ENCODE data around the gene PDE1C. TPM values are rescaled to one million over a fixed set of nuclear protein-coding genes. Genes with fewer than 3 reads are reported as not detected.

PDE1C gene
- total and polyA plus RNA-seq, 2 of the 4 experiments (the other 2 are of a cell fraction) = 14.2 to 61.5 TPM

DNA sequence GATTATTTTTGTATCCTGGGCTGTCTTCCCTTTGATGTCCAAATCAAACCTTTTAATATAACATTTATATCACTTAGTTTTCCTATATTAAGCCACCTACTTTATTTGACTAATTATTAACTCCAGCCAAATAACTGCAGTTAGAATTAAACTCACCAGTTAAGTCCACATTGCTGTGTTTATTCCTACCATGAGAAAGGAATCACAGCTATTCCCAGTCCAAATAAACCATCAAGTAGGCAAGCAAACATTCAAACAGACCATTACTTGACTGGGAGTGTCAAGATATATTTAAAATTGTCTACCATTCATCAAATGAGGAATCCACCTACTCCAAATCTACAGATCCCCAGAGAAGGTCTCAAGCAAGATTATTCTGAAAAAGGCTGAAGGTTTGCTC is 22.4 kb downstream of the PDE1C start:
- in situ Hi-C loops (cut with MboI; ENCODE audit: low sequenced_read_pairs) = no loop called here
- ATAC-seq (ENCODE audit: low read depth) = peak; percentile 68
- CTCF ChIA-PET = no interaction called here

More for the DNA sequence above, 22.4 kb downstream of the PDE1C start:
- Histone ChIP-seq H2BK120ac (ENCODE audit: low read depth, low read length) (no peak overlapping the region), H3K4ac (ENCODE audit: low read depth, low read length) (no peak overlapping the region), H3K14ac (replicated peaks; ENCODE audit: low read depth, low read length) (no peak overlapping the region), H2BK15ac (ENCODE audit: low read depth, low read length) (no peak overlapping the region), H4K8ac (ENCODE audit: low read depth in 2 of 2, low read length in 2 of 2) (no peak overlapping the region), H4K5ac (ENCODE audit: low read depth, low read length) (no peak overlapping the region), H3K9me1 (ENCODE audit: insufficient read depth, low read length) (peaks cover 6% of the 10 kb centered on the region; the same call in 1 of the 2 replicates), H3K56ac (ENCODE audit: extremely low read depth, insufficient read depth, low read length) (no peak overlapping the region), H2BK5ac (ENCODE audit: low read depth, low read length, poor library complexity, severe bottlenecking) (peak overlapping the region; percentile 34), H3K4me2 (ENCODE audit: low read depth, low read length) (no peak overlapping the region), H3K36me3 (ENCODE audit: control insufficient read depth, insufficient read depth, low read length) (peaks cover 7% of the 10 kb centered on the region; the same call in 1 of the 2 replicates), H3K18ac (ENCODE audit: low read depth, low read length) (no peak overlapping the region), H2AK5ac (ENCODE audit: low read depth, low read length) (no peak overlapping the region), H3K9me3 (ENCODE audit: control insufficient read depth, insufficient read depth, low read length) (no peaks in the 10 kb centered on the region), H3K27me3 (ENCODE audit: control insufficient read depth, insufficient read depth, low read length) (no peaks in the 10 kb centered on the region), H2BK20ac (ENCODE audit: low read depth, low read length) (no peak overlapping the region), H2AFZ (replicated peaks; ENCODE audit: low read length, poor library complexity) (no peak overlapping the region), H4K91ac (ENCODE audit: insufficient read depth, low read depth, low read length) (no peak overlapping the region), H3K23ac (ENCODE audit: low read depth, low read length) (no peak overlapping the region), H3K27ac (ENCODE audit: insufficient read depth, low read length) (no peak overlapping the region), H3K79me1 (ENCODE audit: low read depth in 1 of 2, low read length in 2 of 2) (peaks cover 12 to 19% of the 10 kb centered on the region in 2 experiments; a peak in 3 of 4 replicates), H3K4me3 (ENCODE audit: insufficient read depth, low read depth, low read length) (no peak overlapping the region), H3K4me1 (ENCODE audit: control insufficient read depth, insufficient read depth, low read length) (peaks cover 4% of the 10 kb centered on the region), H2AK9ac (replicated peaks; ENCODE audit: low read depth, low read length, poor library complexity) (no peak overlapping the region), H3K9ac (ENCODE audit: low read depth, low read length) (no peak overlapping the region), H4K20me1 (ENCODE audit: insufficient read depth, low read length) (no peaks in the 10 kb centered on the region)
- no peak for TF ChIP-seq MAZ (IDR thresholded peaks at IDR 0.05; ENCODE audit: borderline replicate concordance, low read depth, low read length)
- TF ChIP-seq RAD21 (IDR thresholded peaks at IDR 0.05; ENCODE audit: low read length) = no peak
- no peak for TF ChIP-seq SMC3 (IDR thresholded peaks at IDR 0.05; ENCODE audit: low read depth, low read length)
- no peak for TF ChIP-seq BHLHE40 (IDR thresholded peaks at IDR 0.05; ENCODE audit: low read depth, low read length)
- TF ChIP-seq MXI1 (IDR thresholded peaks at IDR 0.05; ENCODE audit: borderline replicate concordance, low read depth, low read length) = no peak
- TF ChIP-seq POLR2A (IDR thresholded peaks at IDR 0.05; ENCODE audit: low read depth, low read length) = no peak
- TF ChIP-seq, protein P1, sequence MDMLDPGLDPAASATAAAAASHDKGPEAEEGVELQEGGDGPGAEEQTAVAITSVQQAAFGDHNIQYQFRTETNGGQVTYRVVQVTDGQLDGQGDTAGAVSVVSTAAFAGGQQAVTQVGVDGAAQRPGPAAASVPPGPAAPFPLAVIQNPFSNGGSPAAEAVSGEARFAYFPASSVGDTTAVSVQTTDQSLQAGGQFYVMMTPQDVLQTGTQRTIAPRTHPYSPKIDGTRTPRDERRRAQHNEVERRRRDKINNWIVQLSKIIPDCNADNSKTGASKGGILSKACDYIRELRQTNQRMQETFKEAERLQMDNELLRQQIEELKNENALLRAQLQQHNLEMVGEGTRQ (IDR thresholded peaks at IDR 0.05; ENCODE audit: low read depth, low read length) = no peak
- no peak for TF ChIP-seq MAFK (IDR thresholded peaks at IDR 0.05; ENCODE audit: low read depth, low read length)
- TF ChIP-seq ELK1 (IDR thresholded peaks at IDR 0.05; ENCODE audit: borderline replicate concordance, low read depth, low read length) = no peak
- no peak for TF ChIP-seq CTCF (conservative IDR thresholded peaks at IDR 0.05; ENCODE audit: low read depth, low read length)
- no peak for TF ChIP-seq RFX5 (IDR thresholded peaks at IDR 0.05; ENCODE audit: low read depth, low read length)
- TF ChIP-seq RCOR1 (IDR thresholded peaks at IDR 0.05; ENCODE audit: insufficient replicate concordance, low read length) = no peak
- no peak for TF ChIP-seq CEBPB (IDR thresholded peaks at IDR 0.05; ENCODE audit: low read depth, low read length)
- TF ChIP-seq FOS (IDR thresholded peaks at IDR 0.05; ENCODE audit: low read depth, low read length) = no peak
- no peak for TF ChIP-seq CHD1 (IDR thresholded peaks at IDR 0.05; ENCODE audit: low read depth, low read length)
- BruUV-seq (replicated peaks) = no TSS peak
- POLR2A ChIA-PET (ENCODE audit: unreplicated experiment) = no interaction called here
- intact Hi-C loops (cut with micrococcal nuclease) (loop anchor here (10.0 kb wide), 1 partner anchor 437 kb away; no protein-coding TSS in a partner anchor), dilution Hi-C loops (cut with HindIII; ENCODE audit: low sequenced_read_pairs, unreplicated experiment) (no loop called here)
- peak; percentile 27 for DNase-seq

All from IMR-90 (cell line).